WTC11 (cell line): ENCODE data around the gene NUDT3. TPM values are rescaled to one million over a fixed set of nuclear protein-coding genes. Genes with fewer than 3 reads are reported as not detected.
"Not testable (repeated sequence)": the region's sequence is repeated elsewhere in the genome, so short reads cannot be mapped to it uniquely, and the experiment has no call there.

Experiments
- ATAC-seq: fragments of 200-7000 bp; cut with Tn5 transposase; 2 replicates; pipeline ENCODE4 v1.10.0; 2021; ENCODE audit warnings: mild to moderate bottlenecking, moderate library complexity
- CTCF ChIA-PET: fragments of 300-600 bp; sonication (Branson Sonifier 250); formaldehyde crosslinking; loops from one replicate; lab custom pipeline; 2021; ENCODE audit warnings: antibody characterized with exemption; lab: Charles Lee
- POLR2A ChIA-PET: fragments of 350-600 bp; sonication (Branson Sonifier 250); formaldehyde crosslinking; loops from one replicate; lab custom pipeline; 2021; ENCODE audit warnings: antibody characterized with exemption; lab: Charles Lee
- DNase-seq: peaks from one replicate; pipeline ENCODE4 v3.0.0; 2021; ENCODE audit warnings: low spot score
- H3K27ac Mint-ChIP-seq: 2 replicates; pipeline ENCODE4 v1.8.0; 2021; ENCODE audit warnings: mixed read lengths
- H3K27me3 Mint-ChIP-seq: 2 replicates; pipeline ENCODE4 v1.8.0; 2021; ENCODE audit warnings: low read depth, mild to moderate bottlenecking, moderate library complexity, mixed read lengths
- H3K36me3 Mint-ChIP-seq: 2 replicates; pipeline ENCODE4 v1.8.0; 2021; ENCODE audit warnings: mixed read lengths
- H3K4me1 Mint-ChIP-seq: 2 replicates; pipeline ENCODE4 v1.8.0; 2022; ENCODE audit warnings: mixed read lengths
- H3K4me3 Mint-ChIP-seq: 2 replicates; pipeline ENCODE4 v1.8.0; 2021; ENCODE audit warnings: mild to moderate bottlenecking, moderate library complexity, mixed read lengths
- H3K9me3 Mint-ChIP-seq: 2 replicates; pipeline ENCODE4 v1.8.0; 2021; ENCODE audit warnings: mixed read lengths
- EMX1 ChIP-seq: fragments of 250-450 bp; sonication (Bioruptor Pico); IDR thresholded peaks from 2 replicates; pipeline ENCODE4 v1.8.0; 2021; ENCODE audit warnings: mild to moderate bottlenecking
- FOXK1 ChIP-seq: sonication (generic); formaldehyde crosslinking; IDR thresholded peaks from 2 replicates; pipeline ENCODE4 v1.8.0; 2022; ENCODE audit warnings: mild to moderate bottlenecking, moderate library complexity, missing genetic modification reagents
- GTF2I ChIP-seq: fragments of 250-450 bp; sonication (Bioruptor Pico); conservative IDR thresholded peaks from 2 replicates; pipeline ENCODE4 v1.4.0; 2021; ENCODE audit warnings: mild to moderate bottlenecking
- OVOL2 ChIP-seq: fragments of 250-450 bp; sonication (Bioruptor Pico); IDR thresholded peaks from 2 replicates; pipeline ENCODE4 v1.9.0; 2021; ENCODE audit warnings: mild to moderate bottlenecking, borderline replicate concordance
- SOX15 ChIP-seq: fragments of 250-450 bp; sonication (Bioruptor Pico); IDR thresholded peaks from 2 replicates; pipeline ENCODE4 v1.9.0; 2021; ENCODE audit warnings: mild to moderate bottlenecking
- ZNF138 ChIP-seq: sonication (generic); formaldehyde crosslinking; conservative IDR thresholded peaks from 2 replicates; pipeline ENCODE4 v1.8.1; 2022; ENCODE audit warnings: mild to moderate bottlenecking, moderate library complexity, missing genetic modification reagents
- ZNF396 ChIP-seq: fragments of 250-450 bp; sonication (Bioruptor Pico); IDR thresholded peaks from 2 replicates; pipeline ENCODE4 v1.8.0; 2021; ENCODE audit warnings: mild to moderate bottlenecking, moderate library complexity, borderline replicate concordance
- ZNF423 ChIP-seq: fragments of 250-450 bp; sonication (Bioruptor Pico); IDR thresholded peaks from 2 replicates; pipeline ENCODE4 v2.1.2; 2022; ENCODE audit warnings: mild to moderate bottlenecking, moderate library complexity
- total RNA-seq: library from RNA; stranded (reverse); gene quantifications from 3 replicates; pipeline ENCODE4 v1.2.3, GENCODE V29; 2021
- TF ChIP-seq, protein P1 (sequence below): sonication (generic); formaldehyde crosslinking; IDR thresholded peaks from 2 replicates; pipeline ENCODE4 v1.8.0; 2023; ENCODE audit warnings: missing genetic modification reagents, mild to moderate bottlenecking, borderline replicate concordance
- TF ChIP-seq, protein P2 (sequence below): sonication (generic); formaldehyde crosslinking; IDR thresholded peaks from 2 replicates; pipeline ENCODE4 v1.8.1; 2022; ENCODE audit warnings: mild to moderate bottlenecking, moderate library complexity, missing genetic modification reagents
- TF ChIP-seq, protein P3 (sequence below): fragments of 250-450 bp; sonication (Bioruptor Pico); IDR thresholded peaks from 2 replicates; pipeline ENCODE4 v2.1.2; 2022; ENCODE audit warnings: mild to moderate bottlenecking, moderate library complexity
- TF ChIP-seq, protein P4 (sequence below): fragments of 200-600 bp; IDR thresholded peaks from 2 replicates; pipeline ENCODE4 v1.8.0; 2022; ENCODE audit warnings: antibody characterized with exemption
- TF ChIP-seq, protein P5 (sequence below): sonication (generic); formaldehyde crosslinking; IDR thresholded peaks from 2 replicates; pipeline ENCODE4 v1.8.1; 2023; ENCODE audit warnings: mild to moderate bottlenecking, missing genetic modification reagents, moderate library complexity
- TF ChIP-seq, protein P6 (sequence below): sonication (generic); formaldehyde crosslinking; IDR thresholded peaks from 2 replicates; pipeline ENCODE4 v1.8.1; 2022; ENCODE audit warnings: low read depth, missing genetic modification reagents, borderline replicate concordance
- TF ChIP-seq, protein P7 (sequence below): sonication (generic); formaldehyde crosslinking; IDR thresholded peaks from 2 replicates; pipeline ENCODE4 v1.8.0; 2022; ENCODE audit warnings: missing genetic modification reagents
- TF ChIP-seq, protein P8 (sequence below): fragments of 250-450 bp; sonication (Bioruptor Pico); IDR thresholded peaks from 2 replicates; pipeline ENCODE4 v1.8.0; 2021; ENCODE audit warnings: mild to moderate bottlenecking

NUDT3 gene
- total RNA-seq, 1 experiment from 2014 or later = 30.0 TPM

DNA sequence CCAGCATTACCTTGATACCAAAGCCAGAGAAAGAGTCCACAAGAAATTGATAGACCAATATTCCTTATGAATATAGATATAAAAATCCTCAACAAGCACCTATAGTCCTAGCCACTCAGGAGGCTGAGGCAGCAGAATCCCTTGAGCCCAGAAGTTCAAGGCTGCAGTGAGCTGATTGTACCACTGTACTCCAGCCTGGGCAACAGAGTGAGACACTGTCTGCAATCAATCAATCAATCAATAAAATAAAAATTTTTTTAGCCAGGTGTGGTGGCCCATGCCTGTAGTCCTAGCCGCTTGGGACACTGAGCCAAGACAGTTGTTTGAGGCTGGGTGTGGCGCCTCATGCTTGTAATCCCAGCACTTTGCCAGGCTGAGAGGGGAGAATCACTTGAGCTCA lies 124.7 kb downstream of the NUDT3 start (continued):
- TF ChIP-seq, protein P1, sequence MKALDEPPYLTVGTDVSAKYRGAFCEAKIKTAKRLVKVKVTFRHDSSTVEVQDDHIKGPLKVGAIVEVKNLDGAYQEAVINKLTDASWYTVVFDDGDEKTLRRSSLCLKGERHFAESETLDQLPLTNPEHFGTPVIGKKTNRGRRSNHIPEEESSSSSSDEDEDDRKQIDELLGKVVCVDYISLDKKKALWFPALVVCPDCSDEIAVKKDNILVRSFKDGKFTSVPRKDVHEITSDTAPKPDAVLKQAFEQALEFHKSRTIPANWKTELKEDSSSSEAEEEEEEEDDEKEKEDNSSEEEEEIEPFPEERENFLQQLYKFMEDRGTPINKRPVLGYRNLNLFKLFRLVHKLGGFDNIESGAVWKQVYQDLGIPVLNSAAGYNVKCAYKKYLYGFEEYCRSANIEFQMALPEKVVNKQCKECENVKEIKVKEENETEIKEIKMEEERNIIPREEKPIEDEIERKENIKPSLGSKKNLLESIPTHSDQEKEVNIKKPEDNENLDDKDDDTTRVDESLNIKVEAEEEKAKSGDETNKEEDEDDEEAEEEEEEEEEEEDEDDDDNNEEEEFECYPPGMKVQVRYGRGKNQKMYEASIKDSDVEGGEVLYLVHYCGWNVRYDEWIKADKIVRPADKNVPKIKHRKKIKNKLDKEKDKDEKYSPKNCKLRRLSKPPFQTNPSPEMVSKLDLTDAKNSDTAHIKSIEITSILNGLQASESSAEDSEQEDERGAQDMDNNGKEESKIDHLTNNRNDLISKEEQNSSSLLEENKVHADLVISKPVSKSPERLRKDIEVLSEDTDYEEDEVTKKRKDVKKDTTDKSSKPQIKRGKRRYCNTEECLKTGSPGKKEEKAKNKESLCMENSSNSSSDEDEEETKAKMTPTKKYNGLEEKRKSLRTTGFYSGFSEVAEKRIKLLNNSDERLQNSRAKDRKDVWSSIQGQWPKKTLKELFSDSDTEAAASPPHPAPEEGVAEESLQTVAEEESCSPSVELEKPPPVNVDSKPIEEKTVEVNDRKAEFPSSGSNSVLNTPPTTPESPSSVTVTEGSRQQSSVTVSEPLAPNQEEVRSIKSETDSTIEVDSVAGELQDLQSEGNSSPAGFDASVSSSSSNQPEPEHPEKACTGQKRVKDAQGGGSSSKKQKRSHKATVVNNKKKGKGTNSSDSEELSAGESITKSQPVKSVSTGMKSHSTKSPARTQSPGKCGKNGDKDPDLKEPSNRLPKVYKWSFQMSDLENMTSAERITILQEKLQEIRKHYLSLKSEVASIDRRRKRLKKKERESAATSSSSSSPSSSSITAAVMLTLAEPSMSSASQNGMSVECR (CRISPR knock-in tag) = no peak
- TF ChIP-seq SOX15 (CRISPR knock-in tag) = no peak
- TF ChIP-seq, protein P2, sequence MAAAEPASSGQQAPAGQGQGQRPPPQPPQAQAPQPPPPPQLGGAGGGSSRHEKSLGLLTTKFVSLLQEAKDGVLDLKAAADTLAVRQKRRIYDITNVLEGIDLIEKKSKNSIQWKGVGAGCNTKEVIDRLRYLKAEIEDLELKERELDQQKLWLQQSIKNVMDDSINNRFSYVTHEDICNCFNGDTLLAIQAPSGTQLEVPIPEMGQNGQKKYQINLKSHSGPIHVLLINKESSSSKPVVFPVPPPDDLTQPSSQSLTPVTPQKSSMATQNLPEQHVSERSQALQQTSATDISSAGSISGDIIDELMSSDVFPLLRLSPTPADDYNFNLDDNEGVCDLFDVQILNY (CRISPR knock-in tag) = no peak
- TF ChIP-seq, all 79 proteins: peak for 0

DNA sequence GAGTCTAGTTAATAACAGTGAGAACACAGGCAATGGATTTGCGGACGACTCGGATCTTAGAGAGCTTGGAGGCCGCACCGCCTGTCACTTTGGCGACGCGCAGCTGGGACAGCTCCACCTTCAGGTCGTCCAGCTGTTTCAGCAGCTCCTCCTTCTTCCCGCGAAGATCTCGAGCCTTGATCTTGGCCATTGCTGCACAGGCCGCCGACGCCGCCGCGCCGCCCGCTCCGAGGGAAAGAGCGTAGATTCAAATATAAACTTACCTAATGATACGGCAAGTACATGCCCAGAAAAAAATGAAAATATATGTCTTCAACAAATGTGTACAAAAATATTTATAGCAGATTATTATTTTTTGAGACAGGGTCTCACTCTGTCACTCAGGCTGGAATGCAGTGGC lies 129.0 kb downstream of the NUDT3 start:
- CTCF ChIA-PET = interaction anchor here (0.6 to 1.0 kb wide), 3 partner anchors 9 to 106 kb away, joined by 3 to 4 read pairs (median 4); partner anchors contain the start of gene SMIM29
- Mint-ChIP-seq H3K9me3 (peaks cover 30% of the 10 kb centered on the region), H3K36me3 (peaks cover 17% of the 10 kb centered on the region)
- ATAC-seq, H3K27ac Mint-ChIP-seq, DNase-seq, H3K4me3 Mint-ChIP-seq, POLR2A ChIA-PET, H3K4me1 Mint-ChIP-seq, H3K27me3 Mint-ChIP-seq: not testable (repeated sequence)

DNA sequence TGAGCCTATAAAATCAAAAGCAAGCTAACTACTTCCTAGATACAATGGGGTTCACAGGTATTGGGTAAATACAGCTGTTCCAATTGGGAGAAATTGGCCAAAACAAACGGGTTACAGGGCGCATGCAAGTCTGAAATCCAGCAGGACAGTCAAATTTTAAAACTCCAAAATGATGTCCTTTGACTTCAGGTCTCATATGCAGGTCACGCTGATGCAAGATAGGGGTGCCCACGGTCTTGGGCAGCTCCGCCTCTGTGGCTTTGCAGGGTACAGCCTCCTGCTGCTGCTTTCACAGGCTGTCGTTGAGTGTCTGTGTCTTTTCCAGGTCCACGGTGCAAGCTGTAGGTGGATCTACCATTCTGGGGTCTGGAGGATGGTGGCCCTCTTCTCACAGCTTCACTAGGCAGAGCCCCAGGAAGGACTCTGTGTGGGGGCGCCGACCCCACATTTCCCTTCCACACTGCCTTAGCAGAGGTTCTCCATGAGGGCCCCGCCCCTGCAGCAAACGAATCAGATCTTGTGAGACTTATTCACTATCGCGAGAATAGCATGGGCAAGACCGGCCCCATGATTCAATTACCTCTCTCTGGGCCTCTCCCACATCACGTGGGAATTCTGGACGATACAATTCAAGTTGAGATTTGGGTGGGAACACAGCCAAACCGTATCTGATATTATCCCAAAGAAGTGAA lies 131.7 kb downstream of the NUDT3 start:
- Mint-ChIP-seq H3K9me3 (peaks cover 30% of the 10 kb centered on the region), H3K27me3 (0 out of 2 replicates have a peak, but pooled peaks cover 3% of the 10 kb centered on the region), H3K36me3 (peaks cover 17% of the 10 kb centered on the region), H3K4me3 (no peak overlapping the region), H3K27ac (no peak overlapping the region), H3K4me1 (no peaks in the 10 kb centered on the region)
- ChIA-PET POLR2A (no interaction called here), CTCF (no interaction called here)
- DNase-seq (no peak), ATAC-seq (no peak)
- no peak for TF ChIP-seq ZNF396 (CRISPR knock-in tag)
- TF ChIP-seq OVOL2 (CRISPR knock-in tag) = no peak
- no peak for TF ChIP-seq ZNF423 (CRISPR knock-in tag)
- TF ChIP-seq, protein P3, sequence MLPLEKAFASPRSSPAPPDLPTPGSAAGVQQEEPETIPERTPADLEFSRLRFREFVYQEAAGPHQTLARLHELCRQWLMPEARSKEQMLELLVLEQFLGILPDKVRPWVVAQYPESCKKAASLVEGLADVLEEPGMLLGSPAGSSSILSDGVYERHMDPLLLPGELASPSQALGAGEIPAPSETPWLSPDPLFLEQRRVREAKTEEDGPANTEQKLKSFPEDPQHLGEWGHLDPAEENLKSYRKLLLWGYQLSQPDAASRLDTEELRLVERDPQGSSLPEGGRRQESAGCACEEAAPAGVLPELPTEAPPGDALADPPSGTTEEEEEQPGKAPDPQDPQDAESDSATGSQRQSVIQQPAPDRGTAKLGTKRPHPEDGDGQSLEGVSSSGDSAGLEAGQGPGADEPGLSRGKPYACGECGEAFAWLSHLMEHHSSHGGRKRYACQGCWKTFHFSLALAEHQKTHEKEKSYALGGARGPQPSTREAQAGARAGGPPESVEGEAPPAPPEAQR (CRISPR knock-in tag) = no peak
- TF ChIP-seq, protein P4, sequence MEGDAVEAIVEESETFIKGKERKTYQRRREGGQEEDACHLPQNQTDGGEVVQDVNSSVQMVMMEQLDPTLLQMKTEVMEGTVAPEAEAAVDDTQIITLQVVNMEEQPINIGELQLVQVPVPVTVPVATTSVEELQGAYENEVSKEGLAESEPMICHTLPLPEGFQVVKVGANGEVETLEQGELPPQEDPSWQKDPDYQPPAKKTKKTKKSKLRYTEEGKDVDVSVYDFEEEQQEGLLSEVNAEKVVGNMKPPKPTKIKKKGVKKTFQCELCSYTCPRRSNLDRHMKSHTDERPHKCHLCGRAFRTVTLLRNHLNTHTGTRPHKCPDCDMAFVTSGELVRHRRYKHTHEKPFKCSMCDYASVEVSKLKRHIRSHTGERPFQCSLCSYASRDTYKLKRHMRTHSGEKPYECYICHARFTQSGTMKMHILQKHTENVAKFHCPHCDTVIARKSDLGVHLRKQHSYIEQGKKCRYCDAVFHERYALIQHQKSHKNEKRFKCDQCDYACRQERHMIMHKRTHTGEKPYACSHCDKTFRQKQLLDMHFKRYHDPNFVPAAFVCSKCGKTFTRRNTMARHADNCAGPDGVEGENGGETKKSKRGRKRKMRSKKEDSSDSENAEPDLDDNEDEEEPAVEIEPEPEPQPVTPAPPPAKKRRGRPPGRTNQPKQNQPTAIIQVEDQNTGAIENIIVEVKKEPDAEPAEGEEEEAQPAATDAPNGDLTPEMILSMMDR = no peak
- TF ChIP-seq GTF2I (CRISPR knock-in tag) = no peak
- no peak for TF ChIP-seq FOXK1 (CRISPR knock-in tag)
- no peak for TF ChIP-seq ZNF138
- no peak for TF ChIP-seq EMX1 (CRISPR knock-in tag)
- TF ChIP-seq, protein P5, sequence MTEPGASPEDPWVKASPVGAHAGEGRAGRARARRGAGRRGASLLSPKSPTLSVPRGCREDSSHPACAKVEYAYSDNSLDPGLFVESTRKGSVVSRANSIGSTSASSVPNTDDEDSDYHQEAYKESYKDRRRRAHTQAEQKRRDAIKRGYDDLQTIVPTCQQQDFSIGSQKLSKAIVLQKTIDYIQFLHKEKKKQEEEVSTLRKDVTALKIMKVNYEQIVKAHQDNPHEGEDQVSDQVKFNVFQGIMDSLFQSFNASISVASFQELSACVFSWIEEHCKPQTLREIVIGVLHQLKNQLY (CRISPR knock-in tag) = no peak
- TF ChIP-seq, protein P6, sequence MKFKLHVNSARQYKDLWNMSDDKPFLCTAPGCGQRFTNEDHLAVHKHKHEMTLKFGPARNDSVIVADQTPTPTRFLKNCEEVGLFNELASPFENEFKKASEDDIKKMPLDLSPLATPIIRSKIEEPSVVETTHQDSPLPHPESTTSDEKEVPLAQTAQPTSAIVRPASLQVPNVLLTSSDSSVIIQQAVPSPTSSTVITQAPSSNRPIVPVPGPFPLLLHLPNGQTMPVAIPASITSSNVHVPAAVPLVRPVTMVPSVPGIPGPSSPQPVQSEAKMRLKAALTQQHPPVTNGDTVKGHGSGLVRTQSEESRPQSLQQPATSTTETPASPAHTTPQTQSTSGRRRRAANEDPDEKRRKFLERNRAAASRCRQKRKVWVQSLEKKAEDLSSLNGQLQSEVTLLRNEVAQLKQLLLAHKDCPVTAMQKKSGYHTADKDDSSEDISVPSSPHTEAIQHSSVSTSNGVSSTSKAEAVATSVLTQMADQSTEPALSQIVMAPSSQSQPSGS (CRISPR knock-in tag) = no peak
- TF ChIP-seq, protein P7, sequence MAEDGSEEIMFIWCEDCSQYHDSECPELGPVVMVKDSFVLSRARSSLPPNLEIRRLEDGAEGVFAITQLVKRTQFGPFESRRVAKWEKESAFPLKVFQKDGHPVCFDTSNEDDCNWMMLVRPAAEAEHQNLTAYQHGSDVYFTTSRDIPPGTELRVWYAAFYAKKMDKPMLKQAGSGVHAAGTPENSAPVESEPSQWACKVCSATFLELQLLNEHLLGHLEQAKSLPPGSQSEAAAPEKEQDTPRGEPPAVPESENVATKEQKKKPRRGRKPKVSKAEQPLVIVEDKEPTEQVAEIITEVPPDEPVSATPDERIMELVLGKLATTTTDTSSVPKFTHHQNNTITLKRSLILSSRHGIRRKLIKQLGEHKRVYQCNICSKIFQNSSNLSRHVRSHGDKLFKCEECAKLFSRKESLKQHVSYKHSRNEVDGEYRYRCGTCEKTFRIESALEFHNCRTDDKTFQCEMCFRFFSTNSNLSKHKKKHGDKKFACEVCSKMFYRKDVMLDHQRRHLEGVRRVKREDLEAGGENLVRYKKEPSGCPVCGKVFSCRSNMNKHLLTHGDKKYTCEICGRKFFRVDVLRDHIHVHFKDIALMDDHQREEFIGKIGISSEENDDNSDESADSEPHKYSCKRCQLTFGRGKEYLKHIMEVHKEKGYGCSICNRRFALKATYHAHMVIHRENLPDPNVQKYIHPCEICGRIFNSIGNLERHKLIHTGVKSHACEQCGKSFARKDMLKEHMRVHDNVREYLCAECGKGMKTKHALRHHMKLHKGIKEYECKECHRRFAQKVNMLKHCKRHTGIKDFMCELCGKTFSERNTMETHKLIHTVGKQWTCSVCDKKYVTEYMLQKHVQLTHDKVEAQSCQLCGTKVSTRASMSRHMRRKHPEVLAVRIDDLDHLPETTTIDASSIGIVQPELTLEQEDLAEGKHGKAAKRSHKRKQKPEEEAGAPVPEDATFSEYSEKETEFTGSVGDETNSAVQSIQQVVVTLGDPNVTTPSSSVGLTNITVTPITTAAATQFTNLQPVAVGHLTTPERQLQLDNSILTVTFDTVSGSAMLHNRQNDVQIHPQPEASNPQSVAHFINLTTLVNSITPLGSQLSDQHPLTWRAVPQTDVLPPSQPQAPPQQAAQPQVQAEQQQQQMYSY (CRISPR knock-in tag) = no peak
- TF ChIP-seq, protein P8, sequence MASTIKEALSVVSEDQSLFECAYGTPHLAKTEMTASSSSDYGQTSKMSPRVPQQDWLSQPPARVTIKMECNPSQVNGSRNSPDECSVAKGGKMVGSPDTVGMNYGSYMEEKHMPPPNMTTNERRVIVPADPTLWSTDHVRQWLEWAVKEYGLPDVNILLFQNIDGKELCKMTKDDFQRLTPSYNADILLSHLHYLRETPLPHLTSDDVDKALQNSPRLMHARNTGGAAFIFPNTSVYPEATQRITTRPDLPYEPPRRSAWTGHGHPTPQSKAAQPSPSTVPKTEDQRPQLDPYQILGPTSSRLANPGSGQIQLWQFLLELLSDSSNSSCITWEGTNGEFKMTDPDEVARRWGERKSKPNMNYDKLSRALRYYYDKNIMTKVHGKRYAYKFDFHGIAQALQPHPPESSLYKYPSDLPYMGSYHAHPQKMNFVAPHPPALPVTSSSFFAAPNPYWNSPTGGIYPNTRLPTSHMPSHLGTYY = no peak
